HCEC 1CT (cell line): ENCODE measurements around the gene C1QTNF5.

Experiments used
- DNase-seq: peaks from one replicate; pipeline ENCODE4 v3.0.0-alpha.2; 2017

The C1QTNF5 gene

DNA sequence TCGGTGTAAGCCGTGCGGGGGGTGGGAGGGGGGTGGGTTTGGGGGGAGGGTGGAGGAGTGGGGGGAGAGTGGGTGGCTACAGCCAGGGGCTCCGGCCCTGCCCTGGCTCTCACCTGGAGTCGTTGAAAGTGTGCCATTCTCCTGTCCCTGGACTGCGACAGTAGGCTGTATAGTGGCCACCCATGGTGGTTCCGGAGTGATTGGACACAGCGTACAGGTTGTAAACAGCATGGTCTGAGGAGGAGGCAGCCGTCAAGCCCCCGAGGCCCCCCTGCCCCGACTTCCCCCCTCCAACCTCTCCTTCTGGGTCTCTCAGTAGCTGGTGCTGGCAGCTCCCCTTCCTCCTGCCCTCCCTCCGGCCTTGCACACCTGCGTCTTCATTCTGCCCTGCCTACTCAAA is 16.4 kb upstream of the C1QTNF5 start:
- no peak for DNase-seq

DNA sequence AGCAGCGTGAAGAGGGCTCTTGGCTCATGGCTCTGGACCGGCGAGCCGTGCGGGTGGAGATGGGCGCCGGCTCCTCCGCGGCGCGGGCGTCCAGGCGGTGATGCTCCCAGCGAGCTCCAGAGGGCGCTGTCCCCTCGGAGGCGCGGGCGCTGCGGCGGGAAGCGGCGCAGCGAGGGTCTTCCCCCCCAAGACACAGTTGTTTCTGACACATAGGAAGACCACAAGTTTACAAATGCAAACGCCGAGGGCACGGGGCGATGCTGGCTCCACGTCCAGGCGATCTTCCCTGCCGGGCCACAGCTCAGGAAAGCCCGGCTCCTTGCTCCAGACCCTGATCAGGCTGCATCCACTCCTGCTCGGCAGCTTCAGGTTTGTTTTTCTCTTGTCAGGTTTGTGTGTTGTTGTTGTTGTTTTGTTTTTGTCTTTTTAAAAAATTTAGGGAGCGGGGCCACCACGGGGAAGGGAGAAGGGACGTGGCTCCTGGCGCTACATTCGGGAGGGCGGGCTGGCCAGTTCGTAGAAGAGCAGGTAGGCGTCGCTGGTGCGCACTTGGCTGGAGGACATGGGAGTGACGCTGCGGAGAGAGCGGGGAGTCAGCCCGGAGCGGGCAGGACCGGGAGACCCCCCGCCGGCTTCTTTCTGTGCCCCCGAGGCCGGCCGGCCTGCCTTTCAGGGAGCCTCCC is 15.8 kb upstream of the C1QTNF5 start:
- DNase-seq = peak; percentile 73

DNA sequence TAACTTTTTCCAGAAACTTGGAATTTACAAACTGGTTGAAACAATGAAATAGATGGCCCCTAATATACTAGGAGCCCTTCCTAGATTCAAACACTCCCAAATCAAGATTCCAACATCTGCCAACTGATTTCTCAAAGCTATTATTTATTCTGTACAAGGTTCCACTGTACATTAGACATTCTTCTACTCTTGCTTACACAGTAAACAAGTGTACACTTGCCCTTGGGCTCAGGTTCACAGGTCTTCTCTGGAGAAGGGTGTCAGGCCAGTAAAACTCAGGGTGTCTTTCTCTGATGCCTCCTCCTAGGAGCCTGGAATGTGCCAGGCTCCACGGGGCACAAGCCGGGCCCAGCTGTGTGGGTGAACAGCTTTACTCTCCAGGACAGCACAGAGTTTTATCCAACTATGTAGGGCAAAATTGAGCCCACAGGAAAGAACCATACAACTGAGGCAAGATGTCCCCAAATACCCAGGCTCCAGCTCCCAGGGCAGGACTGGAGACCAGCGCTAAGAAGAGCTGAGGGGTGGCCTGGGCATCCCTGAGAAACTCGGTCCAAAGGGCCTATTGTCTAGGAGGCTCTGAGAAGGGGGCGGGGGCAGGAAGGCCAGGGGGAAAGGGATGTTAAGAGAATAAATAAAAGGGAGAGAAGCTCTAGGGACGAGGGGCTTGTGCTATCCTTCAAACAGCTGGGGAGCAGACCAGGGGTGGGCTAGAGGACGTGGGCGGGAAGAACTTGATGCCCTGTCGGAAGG is 14.6 kb upstream of the C1QTNF5 start:
- no peak for DNase-seq

DNA sequence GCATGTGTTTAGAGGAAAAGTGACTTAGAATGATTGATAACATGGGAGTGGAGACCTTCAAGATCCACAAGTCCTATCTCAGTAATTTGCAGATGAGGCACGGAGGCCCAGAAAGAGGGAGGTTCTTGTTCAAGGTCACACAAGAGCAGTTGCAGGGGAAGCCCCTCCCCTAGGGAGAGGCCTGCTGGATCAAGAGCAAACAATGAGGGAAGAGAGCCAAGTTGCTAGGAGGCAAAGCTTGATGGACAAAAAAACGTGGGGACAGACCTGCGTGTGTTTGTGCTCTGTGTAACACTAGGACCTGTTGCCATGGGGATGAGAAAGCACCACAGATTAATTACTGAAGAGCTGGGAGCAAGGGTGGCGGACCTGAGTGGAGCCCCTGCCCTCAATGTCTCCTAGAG is 12.2 kb upstream of the C1QTNF5 start:
- no peak for DNase-seq

DNA sequence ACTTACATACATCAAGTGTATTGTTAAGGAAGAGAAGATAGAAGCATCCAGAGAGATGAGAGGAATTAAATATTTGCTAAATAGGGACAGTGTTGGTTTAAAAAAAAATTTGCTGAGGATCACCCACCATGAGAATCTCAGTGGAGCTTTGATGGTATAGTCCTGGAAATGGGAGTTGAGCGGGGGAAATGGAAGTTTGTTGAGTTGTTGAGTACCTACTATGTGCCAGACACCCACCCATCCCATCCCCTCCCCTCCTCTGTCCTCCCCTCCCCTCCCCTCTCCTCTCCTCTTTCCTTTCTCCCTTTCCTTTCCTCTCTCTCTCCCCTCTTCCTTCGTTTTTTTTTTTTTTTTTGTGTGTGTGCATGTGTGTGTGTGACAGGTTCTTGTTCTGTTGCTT is 10.5 kb upstream of the C1QTNF5 start:
- DNase-seq = no peak

DNA sequence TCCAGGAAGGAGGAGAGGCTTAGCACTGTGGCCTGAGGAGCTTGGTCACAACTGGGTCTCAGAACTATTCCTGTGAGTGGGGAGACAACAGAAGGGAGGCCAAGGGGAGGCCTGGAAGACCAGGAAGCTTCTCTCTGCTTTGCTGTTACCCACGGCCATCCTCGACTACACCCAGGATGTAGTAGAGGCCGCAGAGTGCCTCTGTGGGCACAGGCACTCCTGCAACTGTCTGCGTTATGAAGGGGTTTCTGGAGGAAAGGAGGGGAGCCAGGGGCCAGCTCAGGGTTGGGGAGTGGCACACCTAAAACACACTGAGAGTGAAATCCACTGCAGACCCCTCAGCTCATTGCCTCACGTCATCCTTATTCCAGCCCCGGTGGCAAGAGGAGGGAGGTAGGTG is 9.6 kb upstream of the C1QTNF5 start:
- DNase-seq = no peak

DNA sequence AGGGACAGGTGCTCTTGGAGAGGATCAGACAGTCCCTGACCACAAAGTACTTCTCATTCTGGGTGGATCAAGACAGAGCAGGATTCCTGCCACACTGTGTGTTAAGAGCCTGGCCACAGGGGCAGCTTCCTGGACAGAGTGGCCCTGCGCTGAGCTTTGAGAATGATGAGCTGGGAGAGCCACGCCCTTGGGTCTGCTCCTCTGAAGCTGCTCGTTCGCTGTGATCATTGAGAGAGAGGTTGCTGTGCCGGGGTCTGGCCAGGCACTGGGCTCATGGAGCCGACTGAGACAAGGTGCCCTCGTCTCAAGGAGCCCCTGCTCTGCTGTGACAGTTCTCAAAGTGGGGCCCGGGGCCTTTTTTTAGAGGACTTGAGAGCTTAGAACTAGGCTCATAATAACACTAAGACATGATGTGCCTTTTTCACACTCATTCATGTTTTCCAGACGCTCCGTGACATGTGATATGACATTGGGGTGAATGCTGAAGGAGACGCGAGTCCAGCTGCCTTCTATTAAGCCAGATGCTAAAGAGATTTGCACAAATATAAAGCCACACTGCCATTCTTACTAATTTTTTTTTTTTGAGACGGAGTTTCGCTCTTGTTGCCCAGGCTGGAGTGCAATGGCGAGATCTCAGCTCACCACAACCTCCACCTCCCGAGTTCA is 7.4 kb upstream of the C1QTNF5 start:
- no peak for DNase-seq

DNA sequence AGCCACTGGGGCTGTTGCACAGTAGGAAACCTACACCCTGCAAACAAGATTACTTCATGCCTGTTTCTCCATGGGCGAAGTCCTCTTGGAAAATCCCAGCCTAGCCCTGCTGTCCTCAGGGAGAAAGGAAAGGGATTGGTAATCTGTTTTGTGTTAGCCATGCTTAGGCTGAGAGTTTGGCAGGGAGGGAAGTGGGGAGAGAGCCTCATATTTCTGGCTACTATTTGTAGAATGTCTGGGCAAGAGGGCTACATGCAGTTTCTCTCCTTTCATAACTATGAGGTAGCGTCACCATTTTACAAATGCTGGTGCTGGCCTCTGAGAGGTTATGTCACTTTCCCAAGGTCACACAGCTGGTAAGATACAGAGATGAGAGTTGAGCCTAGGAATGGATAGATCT is 6.6 kb upstream of the C1QTNF5 start:
- DNase-seq = no peak

DNA sequence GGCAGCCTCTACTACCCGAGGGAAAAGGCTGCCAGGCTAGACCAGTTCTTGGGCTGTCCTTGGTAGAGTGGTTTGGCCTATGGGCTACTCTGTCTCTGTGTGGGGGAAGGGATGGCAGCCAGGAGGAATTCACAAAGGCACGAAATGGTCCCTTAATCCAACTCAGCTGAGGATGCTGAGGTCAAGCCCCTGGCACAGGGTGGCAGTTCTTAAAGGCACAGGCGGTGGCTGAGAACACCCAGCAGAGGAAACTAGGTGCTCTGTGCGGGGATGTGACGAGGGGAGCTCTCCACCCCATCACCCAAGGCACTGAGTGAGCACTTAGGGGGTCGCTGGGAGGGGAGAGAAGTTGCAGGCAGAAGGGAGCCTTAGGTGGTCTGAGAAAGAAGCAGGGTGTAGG is 5.9 kb upstream of the C1QTNF5 start, which contains the start of gene MFRP:
Gene MFRP, minus strand, starts transcription at position 101 of the 400 bp plus-strand sequence. CDS start 192 bp downstream, outside the sequence.
- DNase-seq = no peak

DNA sequence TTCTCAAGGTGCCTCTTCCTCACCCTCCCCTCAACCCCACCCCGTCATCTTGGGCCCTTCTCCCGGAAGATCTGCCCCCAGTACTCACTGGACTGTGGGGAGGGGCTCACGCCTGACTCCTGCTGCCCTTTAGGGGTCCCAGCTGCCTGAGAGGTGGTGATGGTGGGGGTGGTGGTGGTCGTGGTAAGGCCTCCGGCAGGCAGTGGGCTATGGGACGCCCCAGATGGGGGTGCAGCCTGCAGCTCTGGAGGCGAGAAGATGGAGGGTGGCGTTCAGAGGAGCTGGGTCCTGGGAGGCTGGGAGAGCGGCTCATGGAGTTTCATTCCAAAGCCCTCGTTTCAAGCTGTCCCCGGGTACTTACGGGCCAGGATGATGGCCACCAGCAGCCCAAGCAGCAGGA is 5.0 kb upstream of the C1QTNF5 start:
- no peak for DNase-seq

DNA sequence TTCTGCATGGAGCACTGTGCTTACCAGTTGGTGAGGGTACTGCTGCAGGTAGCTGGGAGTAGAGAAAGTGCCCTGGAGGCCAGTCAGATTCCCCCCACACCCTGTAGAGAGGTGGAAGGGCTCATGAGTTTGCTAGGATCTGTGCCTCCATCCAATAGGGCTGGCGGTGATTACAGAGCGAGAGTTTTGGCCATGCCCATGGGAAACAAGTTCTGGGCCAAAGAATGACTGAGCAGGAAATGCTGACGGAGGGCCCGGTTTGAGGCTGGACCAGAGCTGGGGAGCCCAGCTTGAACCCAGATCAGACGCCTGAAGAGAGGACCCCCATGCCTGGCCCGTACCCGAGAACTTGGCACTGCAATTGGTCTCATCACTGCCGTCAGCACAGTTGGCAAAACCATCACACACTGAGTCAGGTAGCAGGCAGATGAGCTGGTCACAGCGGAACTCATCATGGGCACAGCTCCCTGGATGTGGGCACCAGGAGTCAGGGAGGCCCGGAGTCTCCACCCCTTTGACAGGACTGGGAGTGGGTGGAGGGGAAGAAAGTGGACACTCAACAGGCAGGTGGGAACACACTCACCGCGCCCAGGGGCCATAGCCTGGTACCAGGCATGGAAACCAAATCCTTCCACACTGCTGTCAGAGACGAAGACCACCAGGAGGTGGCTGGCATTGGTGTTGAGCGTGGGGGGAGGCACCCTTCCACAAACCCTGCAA is 3.8 kb upstream of the C1QTNF5 start:
- DNase-seq = no peak

DNA sequence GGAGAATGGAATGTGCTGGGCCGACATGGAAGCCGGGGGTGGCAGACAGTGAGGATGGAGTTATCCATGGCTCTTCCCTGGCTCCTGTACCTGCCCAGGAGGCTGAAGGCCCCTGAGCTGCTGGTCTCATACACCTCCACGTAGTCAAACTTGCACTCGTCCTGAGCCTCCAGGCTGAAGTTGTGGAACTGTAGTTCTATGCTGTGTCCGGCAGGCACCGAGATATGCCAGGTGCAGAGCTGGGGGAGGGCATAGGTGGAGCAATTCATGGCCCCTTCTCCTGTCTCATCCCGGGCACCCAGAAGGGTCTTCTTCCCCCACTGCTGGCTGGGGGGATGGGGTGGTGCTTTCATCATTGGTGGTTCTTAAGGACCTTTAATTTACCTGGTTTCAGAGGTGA is 3.0 kb upstream of the C1QTNF5 start:
- no peak for DNase-seq

DNA sequence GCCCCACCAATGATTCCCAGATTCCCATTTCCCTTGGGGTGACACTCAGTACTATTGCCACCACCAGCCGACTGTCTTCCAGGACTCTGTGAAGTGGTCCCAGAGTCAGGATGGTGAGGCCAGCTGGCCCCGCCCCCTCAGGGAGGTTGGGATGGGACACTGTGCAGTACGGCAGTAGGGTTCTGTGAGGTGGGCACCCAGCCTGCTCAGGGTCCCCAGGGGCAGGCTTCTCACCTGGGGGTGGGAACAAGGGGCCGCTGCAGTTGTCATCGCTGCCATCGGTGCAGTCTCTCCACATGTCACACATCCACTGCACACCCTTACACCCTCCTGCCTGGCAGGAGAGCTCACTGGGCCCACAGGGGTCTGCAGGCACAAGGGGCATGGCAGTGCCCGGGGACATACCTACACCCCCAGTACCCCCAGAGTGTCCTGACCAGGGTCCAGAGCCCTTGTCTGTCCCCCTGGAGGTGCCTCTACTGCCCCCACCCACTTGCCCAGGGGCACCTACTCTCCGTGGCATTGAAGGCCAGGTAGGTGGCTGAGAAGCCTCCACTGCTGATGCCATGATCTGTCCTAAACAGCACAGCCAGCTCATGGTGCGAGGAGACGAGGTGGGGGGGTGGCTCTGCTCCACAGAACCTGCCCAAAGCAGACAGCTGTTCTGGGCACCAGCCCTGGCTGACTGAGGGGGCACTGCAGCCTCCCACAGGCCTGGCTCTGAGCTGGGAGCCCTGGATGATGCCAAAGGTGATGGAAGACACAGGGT is 1.9 kb upstream of the C1QTNF5 start:
- no peak for DNase-seq

DNA sequence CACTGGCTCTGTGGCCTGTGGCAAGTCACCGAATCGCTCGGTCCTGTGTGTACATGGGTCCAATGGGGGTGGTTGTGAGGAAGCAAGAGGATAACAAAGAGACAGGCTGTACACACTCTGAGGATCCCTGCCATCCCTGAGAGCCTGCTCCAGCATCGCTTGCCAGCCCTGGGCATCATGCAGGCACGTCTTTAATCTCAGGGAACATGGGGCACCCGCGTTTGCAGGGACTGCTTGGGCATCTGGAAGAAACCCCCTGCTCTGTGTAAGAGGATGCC is 1.3 kb upstream of the C1QTNF5 start:
- DNase-seq = no peak

DNA sequence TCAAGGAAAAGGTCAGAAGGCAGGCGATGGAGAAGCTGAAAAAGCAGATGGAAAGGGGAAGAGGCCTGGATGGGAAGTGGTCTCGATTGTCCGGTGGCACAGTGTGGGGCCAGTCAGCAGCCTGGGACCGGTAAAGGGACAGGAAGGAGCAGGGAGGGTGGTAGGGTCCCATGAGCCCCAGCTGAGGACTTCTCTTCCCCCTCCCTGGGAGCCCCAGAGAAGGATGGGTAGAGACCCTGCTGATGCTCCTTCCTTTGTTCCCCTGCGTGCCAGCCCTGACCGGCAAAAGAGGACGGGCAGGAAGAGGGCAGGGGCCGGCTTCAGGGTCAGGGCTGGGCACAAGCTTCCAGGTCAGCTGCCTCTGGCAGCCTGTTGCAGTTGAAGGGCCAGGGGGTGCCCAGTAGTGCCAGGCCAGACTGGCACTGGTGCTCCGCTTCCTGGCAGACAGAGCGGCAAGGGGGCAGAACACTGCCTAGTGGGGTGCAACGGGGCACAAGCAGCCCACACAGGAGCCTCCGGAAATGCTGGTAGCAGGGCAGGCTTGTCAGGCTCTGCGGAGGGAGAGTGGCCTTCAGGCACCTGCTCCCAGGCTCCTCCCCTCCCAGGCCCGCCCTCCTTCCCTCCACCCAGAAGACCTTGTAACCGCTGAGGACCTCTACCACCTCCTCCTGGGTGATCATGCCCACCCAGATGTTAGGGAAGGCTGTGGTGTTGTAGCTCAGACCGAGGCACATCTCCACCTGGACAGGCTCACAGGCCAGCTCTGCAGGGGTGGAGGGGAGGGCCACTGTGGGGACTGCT is 739 bp upstream of the C1QTNF5 start:
- DNase-seq = no peak

DNA sequence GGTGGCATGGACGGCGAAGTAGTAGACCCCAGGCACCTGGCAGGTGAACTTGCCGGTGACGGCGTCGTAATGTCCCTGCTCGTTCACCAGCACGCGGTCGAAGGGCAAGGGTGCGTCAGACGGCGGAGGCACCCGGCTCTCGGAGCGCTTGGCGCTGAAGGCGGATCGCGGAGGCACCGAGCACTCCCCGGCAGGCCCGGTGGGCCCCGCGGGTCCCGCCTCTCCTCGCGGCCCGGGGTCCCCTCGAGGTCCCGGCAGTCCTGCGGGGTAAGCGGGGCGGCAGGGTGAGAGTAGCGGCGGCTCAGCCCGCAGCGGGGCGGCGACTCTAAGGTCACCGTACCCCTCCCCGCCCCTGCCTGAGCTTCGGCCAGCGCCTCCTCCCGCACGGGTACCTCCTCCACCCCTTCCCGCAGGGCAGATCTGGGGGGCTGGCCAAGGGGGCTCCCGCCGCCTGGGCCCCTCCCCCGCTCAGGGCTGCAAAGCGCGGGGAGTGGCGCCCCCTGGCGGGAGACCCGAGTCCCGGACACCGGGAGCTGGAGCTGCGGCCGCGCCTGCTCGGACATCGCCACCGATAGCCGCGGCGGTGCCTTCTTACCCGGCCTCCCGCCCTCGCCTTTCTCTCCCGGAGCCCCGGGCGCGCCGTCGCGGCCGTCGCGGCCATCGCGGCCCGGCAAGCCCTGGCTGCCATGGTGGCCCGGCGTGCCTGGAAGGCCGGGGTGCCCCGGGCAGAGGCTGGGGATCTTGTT is 921 bp downstream of the C1QTNF5 start:
- peak; percentile 58 for DNase-seq

DNA sequence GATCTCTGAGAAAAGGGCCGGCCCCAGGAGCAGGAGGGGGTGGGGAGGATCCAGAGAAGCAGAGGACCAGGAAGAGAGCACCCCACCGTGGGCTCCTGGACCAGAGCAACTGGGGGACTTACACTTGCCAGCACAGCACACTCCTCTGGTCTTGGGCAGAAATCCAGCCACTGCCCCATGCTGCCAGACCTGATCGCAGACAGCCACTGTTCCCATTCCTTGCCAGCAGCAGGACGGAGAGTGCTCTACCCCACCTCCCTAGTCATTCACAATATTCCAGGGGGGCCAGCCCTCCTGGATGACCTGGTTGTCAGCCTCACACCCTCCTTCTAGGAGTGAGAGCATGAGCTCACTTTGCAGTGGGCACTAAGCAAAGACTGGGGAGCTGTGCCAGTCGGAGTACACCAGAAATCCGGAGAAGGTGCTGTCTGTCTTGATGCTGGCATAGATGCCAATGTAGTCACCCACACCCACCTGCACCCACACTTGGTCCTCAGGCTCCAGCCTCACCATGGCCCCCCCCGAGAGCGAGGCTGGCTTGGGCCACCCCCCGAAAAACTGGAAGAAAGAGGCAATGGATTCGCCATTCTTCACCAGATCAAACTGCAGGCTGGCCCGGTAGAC is 1.6 kb downstream of the C1QTNF5 start:
- DNase-seq = no peak

DNA sequence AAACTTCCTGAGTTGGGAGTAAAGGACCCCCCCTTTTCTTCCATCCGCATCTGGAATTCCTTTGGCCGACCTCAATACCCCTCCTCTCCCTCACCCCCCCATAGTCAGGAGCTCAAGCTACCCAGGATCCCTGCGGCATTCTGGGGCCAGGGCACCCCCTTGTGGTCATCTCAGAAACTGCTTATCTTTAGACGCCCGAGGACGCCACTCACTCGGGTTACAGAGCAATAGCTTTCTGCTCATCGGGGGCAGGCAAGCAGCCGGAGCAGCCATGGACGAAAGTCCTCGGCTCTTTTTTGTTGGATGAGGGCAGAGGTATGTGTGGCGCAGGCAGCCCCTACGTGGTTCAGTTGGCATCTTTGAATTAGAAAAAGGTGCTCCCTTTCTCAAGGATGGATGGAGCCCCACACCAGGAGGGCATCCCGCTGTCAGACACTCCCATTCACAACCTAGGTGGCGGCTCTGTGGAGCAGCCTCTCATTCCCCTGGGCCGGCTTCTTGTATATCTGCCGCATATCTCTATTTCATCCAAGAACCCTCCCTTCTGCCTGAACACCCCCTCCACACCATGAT is 2.3 kb downstream of the C1QTNF5 start:
- DNase-seq = peak; percentile 79

DNA sequence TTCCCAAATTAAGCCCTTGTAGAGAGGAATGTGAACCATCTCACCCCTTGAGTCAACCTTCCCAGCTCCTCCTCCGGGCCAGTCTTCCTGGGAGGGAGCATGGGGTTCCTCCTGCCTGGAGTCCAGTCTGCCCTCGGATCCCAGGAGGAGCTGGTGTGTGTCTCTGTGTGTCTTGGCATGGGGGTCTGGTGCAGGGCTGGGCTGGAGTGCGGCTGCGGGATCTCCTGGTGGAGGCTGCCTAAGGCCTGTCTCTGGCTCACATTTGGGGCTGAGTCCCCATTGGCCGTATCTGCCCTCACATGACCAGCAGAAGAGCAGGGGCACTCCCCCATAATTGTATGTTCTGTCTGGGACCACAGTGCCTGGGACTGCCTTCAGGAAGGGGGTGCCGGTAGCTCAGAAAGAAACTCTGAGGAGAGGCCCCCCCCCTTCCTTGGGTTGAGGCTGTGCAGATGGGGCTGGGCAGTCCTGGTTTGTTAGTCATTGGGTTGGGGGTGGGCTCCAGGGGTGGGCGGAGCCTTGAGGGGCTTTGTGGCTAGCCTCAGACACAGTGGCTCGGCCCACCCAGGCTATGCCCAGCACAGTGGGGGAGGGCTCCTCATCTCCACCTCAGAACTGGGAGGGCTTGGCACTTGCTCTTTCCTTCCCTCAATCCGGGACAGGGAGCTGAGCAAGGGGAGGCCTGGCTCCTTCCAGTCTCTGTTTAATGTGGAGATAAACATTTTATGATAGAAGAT is 2.9 kb downstream of the C1QTNF5 start:
- peak; percentile 54 for DNase-seq
